Measurements from ENCODE around the gene CAMSAP3. TPM values are rescaled to one million over a fixed set of nuclear protein-coding genes. Genes with fewer than 3 reads are reported as not detected.

The CAMSAP3 gene
- total and polyA plus RNA-seq, 11 donors, result 0.04 to 3.7 (median 0.72) TPM

GRCh38 chr19:7611541-7612279 lies 16.0 kb downstream of the CAMSAP3 start:
- peak in 1 of 5 donors; percentile 21 for DNase-seq
- ATAC-seq, result peak in 1 of 4 donors; percentile 20
- H3K4me1 ChIP-seq, result no peaks in the 10 kb centered on the region
- WGBS, 4 donors, result 78 to 87% (median 84%) methylated on average over 20 to 41 of the region's 41 CpGs
- H3K9me3 ChIP-seq, result no peaks in the 10 kb centered on the region
- TF ChIP-seq POLR2A (IDR thresholded peaks at IDR 0.05), result no peak
- no peak for TF ChIP-seq CTCF (IDR thresholded peaks at IDR 0.05)
- intact Hi-C loops (cut with DNase I), result no loop called here
- H3K4me3 ChIP-seq, result no peak overlapping the region
- H3K27ac ChIP-seq, result no peak overlapping the region
- H3K36me3 ChIP-seq, result no peaks in the 10 kb centered on the region
- H3K27me3 ChIP-seq, result no peaks in the 10 kb centered on the region

- no peaks in the 10 kb centered on the region for H3K27me3 ChIP-seq
- H3K27ac ChIP-seq, result no peak overlapping the region
- TF ChIP-seq POLR2A (IDR thresholded peaks at IDR 0.05) (no peak), CTCF (IDR thresholded peaks at IDR 0.05) (no peak)
- 88 to 91% (median 90%) methylated on average over 58 to 81 of the region's 81 CpGs for WGBS, 4 donors
- intact Hi-C loops (cut with DNase I), result no loop called here
- peaks cover 0 to 3% (median 0%) of the 10 kb centered on the region in 9 donors for H3K36me3 ChIP-seq
- peak in 1 of 5 donors; percentile 14 for DNase-seq
- no peak overlapping the region for H3K4me3 ChIP-seq
- no peak for ATAC-seq
- H3K9me3 ChIP-seq, result no peaks in the 10 kb centered on the region
- no peaks in the 10 kb centered on the region for H3K4me1 ChIP-seq
Measured at GRCh38 chr19:7612282-7613274, 16.9 kb downstream of the CAMSAP3 start.

GRCh38 chr19:7614859-7615741 lies 19.4 kb downstream of the CAMSAP3 start:
- intact Hi-C loops (cut with DNase I), result no loop called here
- no peak overlapping the region for H3K27ac ChIP-seq
- no peak overlapping the region for H3K4me3 ChIP-seq
- 81 to 89% (median 85%) methylated on average over 38 to 59 of the region's 59 CpGs for WGBS, 4 donors
- no peaks in the 10 kb centered on the region for H3K27me3 ChIP-seq
- H3K36me3 ChIP-seq, result peaks cover 0 to 22% (median 11%) of the 10 kb centered on the region in 9 donors
- no peaks in the 10 kb centered on the region for H3K9me3 ChIP-seq
- ATAC-seq (no peak), DNase-seq (peak in 1 of 5 donors; percentile 17)
- peaks cover 0 to 14% (median 0%) of the 10 kb centered on the region in 12 donors for H3K4me1 ChIP-seq
- TF ChIP-seq CTCF (IDR thresholded peaks at IDR 0.05), result no peak
- TF ChIP-seq POLR2A (IDR thresholded peaks at IDR 0.05), result no peak

All from heart left ventricle (tissue), 16 donors.